Naive thymus-derived CD4-positive, alpha-beta T cell (primary cell): ENCODE measurements around the gene CDH13. TPM values are rescaled to one million over a fixed set of nuclear protein-coding genes. Genes with fewer than 3 reads are reported as not detected.

Experiments
- ATAC-seq: fragments of 150-1000 bp; cut with Tn5 transposase; 2 replicates; pipeline ENCODE4 v1.10.0; 2021; ENCODE audit warnings: mild to moderate bottlenecking, moderate library complexity
- CTCF ChIA-PET: fragments of 350-600 bp; sonication (Branson Sonifier 250); formaldehyde crosslinking; loops from one replicate; lab custom pipeline; 2021; ENCODE audit warnings: antibody characterized with exemption; lab: Charles Lee
- POLR2A ChIA-PET: fragments of 350-600 bp; sonication (Branson Sonifier 250); formaldehyde crosslinking; loops from one replicate; lab custom pipeline; 2021; ENCODE audit warnings: antibody characterized with exemption, inconsistent platforms; lab: Charles Lee
- DNase-seq, 9 donors: peaks; one replicate each; pipeline versions ENCODE4 v3.0.0 to v3.0.0-alpha.2; 2020 to 2022; ENCODE audit warnings: mixed read lengths in 1 of 9
- H3K27ac ChIP-seq: one replicate; pipeline ENCODE4 v1.7.0; 2013; ENCODE audit warnings: mild to moderate bottlenecking, low read depth, low read length, moderate library complexity
- H3K27me3 ChIP-seq, 2 donors: one replicate each; pipeline ENCODE4 v1.7.0; 2013; ENCODE audit warnings: low read length in 2 of 2, mild to moderate bottlenecking in 2 of 2, moderate library complexity in 2 of 2; ENCODE audit not compliant: control insufficient read depth in 2 of 2, insufficient read depth in 2 of 2
- H3K36me3 ChIP-seq, 3 experiments: 1 replicate in 2 of 3; 2 replicates in 1 of 3; pipeline ENCODE4 v1.7.0; 2013; ENCODE audit warnings: low read length in 3 of 3, mild to moderate bottlenecking in 3 of 3, moderate library complexity in 1 of 3; ENCODE audit not compliant: insufficient read depth in 3 of 3, control insufficient read depth in 2 of 3
- H3K4me1 ChIP-seq, 2 donors: one replicate each; pipeline ENCODE4 v1.7.0; 2013; ENCODE audit warnings: low read length in 2 of 2, mild to moderate bottlenecking in 2 of 2, moderate library complexity in 1 of 2; ENCODE audit not compliant: control insufficient read depth in 2 of 2, insufficient read depth in 2 of 2
- H3K4me3 ChIP-seq: 2 replicates; pipeline ENCODE4 v1.7.0; 2013; ENCODE audit warnings: mild to moderate bottlenecking, low read length
- H3K9me3 ChIP-seq, 3 experiments: 1 replicate in 2 of 3; 2 replicates in 1 of 3; pipeline ENCODE4 v1.7.0; 2013; ENCODE audit warnings: low read length in 3 of 3; ENCODE audit not compliant: control insufficient read depth in 2 of 3
- H3K27ac Mint-ChIP-seq, 9 donors: one replicate each; pipeline ENCODE4 v1.8.0; 2020 to 2022; ENCODE audit warnings: mixed read lengths in 9 of 9, mild to moderate bottlenecking in 8 of 9, moderate library complexity in 5 of 9, inconsistent platforms in 2 of 9
- H3K27me3 Mint-ChIP-seq, 5 donors: one replicate each; pipeline ENCODE4 v1.8.0; 2021 to 2022; ENCODE audit warnings: mixed read lengths in 5 of 5, mild to moderate bottlenecking in 1 of 5
- H3K36me3 Mint-ChIP-seq, 5 donors: one replicate each; pipeline ENCODE4 v1.8.0; 2020 to 2022; ENCODE audit warnings: mixed read lengths in 5 of 5, mild to moderate bottlenecking in 3 of 5, inconsistent platforms in 1 of 5
- H3K4me1 Mint-ChIP-seq, 7 donors: one replicate each; pipeline ENCODE4 v1.8.0; 2020 to 2022; ENCODE audit warnings: mixed read lengths in 7 of 7, mild to moderate bottlenecking in 3 of 7, inconsistent platforms in 1 of 7
- H3K4me3 Mint-ChIP-seq, 10 donors: one replicate each; pipeline ENCODE4 v1.8.0; 2020 to 2022; ENCODE audit warnings: mild to moderate bottlenecking in 10 of 10, mixed read lengths in 10 of 10, moderate library complexity in 6 of 10, inconsistent platforms in 2 of 10
- H3K9me3 Mint-ChIP-seq, 11 donors: one replicate each; pipeline ENCODE4 v1.8.0; 2020 to 2022; ENCODE audit warnings: mixed read lengths in 11 of 11, mild to moderate bottlenecking in 4 of 11, inconsistent platforms in 1 of 11, moderate library complexity in 1 of 11
- intact Hi-C, 2 donors: fragments of 100-400 bp; cut with micrococcal nuclease; formaldehyde crosslinking; loops; one replicate each; pipeline ENCODE4 v1.15.1; 2023
- polyA plus RNA-seq, 2 donors: library from polyadenylated mRNA; unstranded; fragments of 300-500 nt; fragmentation: Illumina TruSeq; gene quantifications; one replicate each; pipeline ENCODE4 v1.2.3, GENCODE V29; 2021
- total RNA-seq, 6 experiments: library from RNA in 5 of 6; stranded (reverse) in 5 of 6; gene quantifications; 1 replicate in 5 of 6; 2 replicates in 1 of 6; pipeline ENCODE4 v1.2.3 and lab custom pipeline; 2021 to 2026

CDH13 gene
- total and polyA plus RNA-seq, 7 experiments from 2014 or later, result not detected

DNA sequence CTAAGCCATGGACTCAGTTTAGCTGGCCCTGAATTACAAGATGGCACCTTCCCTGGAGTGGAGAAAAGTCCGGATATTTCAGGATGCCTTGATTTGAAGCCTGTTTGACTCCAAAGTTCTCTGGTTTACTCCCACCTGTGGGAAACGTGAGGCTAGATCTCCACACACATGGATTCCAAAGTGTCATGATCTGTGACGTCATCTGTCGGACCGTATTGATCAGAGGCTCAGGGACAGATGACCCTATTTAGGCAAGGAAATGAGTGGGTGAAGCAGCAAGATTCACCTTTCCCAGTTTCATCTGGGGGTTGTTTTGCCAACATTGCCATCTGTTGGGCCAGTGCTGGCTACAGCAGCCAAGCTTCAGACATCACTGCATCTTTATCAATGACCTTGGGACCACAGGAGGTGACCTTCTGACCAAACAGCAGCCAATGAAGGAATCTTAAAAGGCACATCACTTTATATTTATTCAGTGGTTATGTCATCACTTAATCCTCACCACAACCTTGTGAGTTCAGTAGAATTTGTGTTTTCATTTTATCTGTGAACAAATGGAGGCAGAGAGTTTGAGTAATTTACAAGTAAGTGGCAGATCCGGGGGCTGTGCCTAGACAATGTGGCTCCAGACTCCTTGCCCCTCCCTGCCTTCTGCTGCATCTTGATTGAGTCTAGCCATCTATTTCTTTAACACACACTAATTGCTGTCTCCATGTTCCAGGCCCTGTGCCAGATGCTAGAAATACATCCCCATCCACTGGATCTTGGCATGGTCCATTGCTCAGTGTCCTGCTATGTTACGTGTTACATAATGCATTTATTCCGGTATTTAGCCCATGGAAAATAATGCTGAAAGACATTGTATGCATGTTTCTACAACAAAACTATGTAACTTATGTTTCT lies 1.5 kb upstream of the CDH13 start:
- Histone ChIP-seq H3K36me3 (no peaks in the 10 kb centered on the region), H3K4me3 (no peak overlapping the region), H3K4me1 (no peaks in the 10 kb centered on the region), H3K9me3 (no peaks in the 10 kb centered on the region), H3K27me3 (no peaks in the 10 kb centered on the region), H3K27ac (no peak overlapping the region)
- intact Hi-C loops, result no loop called here
- no peaks in the 10 kb centered on the region for H3K36me3 Mint-ChIP-seq
- no peak for ATAC-seq
- H3K4me1 Mint-ChIP-seq, result peaks cover 0 to 7% (median 0%) of the 10 kb centered on the region in 7 donors
- POLR2A ChIA-PET, result no interaction called here
- H3K9me3 Mint-ChIP-seq, result peaks cover 0 to 1% (median 0%) of the 10 kb centered on the region in 11 donors
- peaks cover 54 to 76% (median 64%) of the 10 kb centered on the region in 5 donors for H3K27me3 Mint-ChIP-seq
- H3K27ac Mint-ChIP-seq, result no peak overlapping the region
- CTCF ChIA-PET, result no interaction called here
- no peak overlapping the region for H3K4me3 Mint-ChIP-seq
- DNase-seq, result no peak

- ATAC-seq, result no peak
- Mint-ChIP-seq H3K36me3 (no peaks in the 10 kb centered on the region), H3K4me1 (peaks cover 0 to 7% (median 0%) of the 10 kb centered on the region in 7 donors), H3K4me3 (peak overlapping the region in 1 of 10 donors; percentile 55), H3K27me3 (peaks cover 63 to 81% (median 70%) of the 10 kb centered on the region in 5 donors), H3K27ac (no peak overlapping the region), H3K9me3 (peaks cover 0 to 2% (median 0%) of the 10 kb centered on the region in 11 donors)
- H3K27me3 ChIP-seq, result no peaks in the 10 kb centered on the region
- POLR2A ChIA-PET, result no interaction called here
- intact Hi-C loops, result no loop called here
- DNase-seq, result no peak
- CTCF ChIA-PET, result no interaction called here
- no peaks in the 10 kb centered on the region for H3K9me3 ChIP-seq
- H3K4me1 ChIP-seq, result no peaks in the 10 kb centered on the region
- no peak overlapping the region for H3K27ac ChIP-seq
- H3K4me3 ChIP-seq, result no peak overlapping the region
- H3K36me3 ChIP-seq, result no peaks in the 10 kb centered on the region
Observed at GRCh38 chr16:82628088-82628423, 1.3 kb downstream of the CDH13 start.

DNA sequence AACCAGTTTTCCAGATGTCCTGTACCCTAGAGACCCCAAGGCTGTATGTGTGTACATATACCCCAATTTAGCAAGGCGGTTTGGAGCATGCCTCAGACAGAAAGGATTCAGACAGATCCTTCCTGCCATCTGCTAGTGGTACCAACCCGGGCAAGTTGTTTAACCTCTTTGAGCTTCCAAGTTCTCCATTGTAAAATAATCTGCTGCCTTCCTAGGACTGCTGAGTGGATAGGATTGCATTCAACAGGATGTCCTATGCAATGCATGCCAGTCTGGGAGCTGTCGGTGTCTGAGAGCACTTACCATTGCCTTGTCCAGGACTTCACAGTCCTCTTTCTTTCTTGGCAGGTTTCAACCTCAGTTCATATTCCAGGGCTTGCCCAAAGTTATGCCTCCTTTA lies 1.9 kb downstream of the CDH13 start:
- H3K4me3 Mint-ChIP-seq, result peak overlapping the region in 1 of 10 donors; percentile 55
- DNase-seq (no peak), ATAC-seq (no peak)
- Histone ChIP-seq H3K9me3 (no peaks in the 10 kb centered on the region), H3K36me3 (no peaks in the 10 kb centered on the region), H3K4me1 (no peaks in the 10 kb centered on the region), H3K27me3 (no peaks in the 10 kb centered on the region), H3K4me3 (no peak overlapping the region), H3K27ac (no peak overlapping the region)
- no peaks in the 10 kb centered on the region for H3K36me3 Mint-ChIP-seq
- intact Hi-C loops, result no loop called here
- H3K27ac Mint-ChIP-seq, result peak overlapping the region in 1 of 9 donors; percentile 87
- H3K4me1 Mint-ChIP-seq, result peaks cover 0 to 7% (median 0%) of the 10 kb centered on the region in 7 donors
- H3K27me3 Mint-ChIP-seq, result peaks cover 58 to 80% (median 70%) of the 10 kb centered on the region in 5 donors
- H3K9me3 Mint-ChIP-seq, result peaks cover 0 to 2% (median 0%) of the 10 kb centered on the region in 11 donors
- ChIA-PET CTCF (no interaction called here), POLR2A (no interaction called here)

GRCh38 chr16:82629441-82630027 lies 2.8 kb downstream of the CDH13 start:
- ChIA-PET CTCF (no interaction called here), POLR2A (no interaction called here)
- peaks cover 53 to 73% (median 65%) of the 10 kb centered on the region in 5 donors for H3K27me3 Mint-ChIP-seq
- H3K9me3 Mint-ChIP-seq, result peaks cover 0 to 2% (median 0%) of the 10 kb centered on the region in 11 donors
- H3K27ac ChIP-seq, result no peak overlapping the region
- H3K4me3 ChIP-seq, result no peak overlapping the region
- H3K4me1 Mint-ChIP-seq, result peaks cover 0 to 7% (median 0%) of the 10 kb centered on the region in 7 donors
- no peaks in the 10 kb centered on the region for H3K9me3 ChIP-seq
- H3K4me3 Mint-ChIP-seq, result no peak overlapping the region
- H3K4me1 ChIP-seq, result no peaks in the 10 kb centered on the region
- no peaks in the 10 kb centered on the region for H3K36me3 ChIP-seq
- DNase-seq, result no peak
- H3K27me3 ChIP-seq, result no peaks in the 10 kb centered on the region
- intact Hi-C loops, result loop anchor here (1.0 to 10.0 kb wide), 5 partner anchors 42 to 818 kb away; no protein-coding TSS in a partner anchor
- ATAC-seq, result no peak
- no peaks in the 10 kb centered on the region for H3K36me3 Mint-ChIP-seq
- H3K27ac Mint-ChIP-seq, result no peak overlapping the region

DNA sequence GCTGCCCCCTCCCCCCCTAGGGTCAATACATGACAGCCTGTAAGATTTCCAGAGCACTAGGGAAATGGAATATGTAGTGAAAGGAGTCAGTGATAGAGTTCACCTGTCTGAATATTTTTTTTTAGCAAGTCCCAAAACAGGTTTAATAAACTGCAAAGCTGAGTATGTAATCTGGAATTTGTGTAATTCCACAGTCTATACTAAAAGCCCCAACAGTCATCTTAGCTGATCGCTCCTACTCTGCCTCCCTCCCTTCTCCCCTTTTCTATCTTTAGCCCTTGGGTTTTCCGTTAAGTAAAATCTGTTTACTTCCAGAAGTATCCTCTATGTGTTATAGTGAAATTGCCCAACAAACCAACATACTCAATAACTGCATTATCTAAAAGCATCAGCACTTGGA lies 3.5 kb downstream of the CDH13 start:
- H3K4me1 ChIP-seq, result no peaks in the 10 kb centered on the region
- ATAC-seq (no peak), DNase-seq (no peak)
- H3K27ac Mint-ChIP-seq, result no peak overlapping the region
- POLR2A ChIA-PET, result no interaction called here
- no peak overlapping the region for H3K4me3 ChIP-seq
- no peak overlapping the region for H3K4me3 Mint-ChIP-seq
- no peak overlapping the region for H3K27ac ChIP-seq
- CTCF ChIA-PET, result interaction anchor here (0.6 to 1.1 kb wide), 5 partner anchors 10 to 53 kb away, joined by 3 to 4 read pairs (median 3); no protein-coding TSS in a partner anchor
- H3K27me3 Mint-ChIP-seq, result peaks cover 49 to 67% (median 59%) of the 10 kb centered on the region in 5 donors
- no peaks in the 10 kb centered on the region for H3K36me3 Mint-ChIP-seq
- no peaks in the 10 kb centered on the region for H3K9me3 ChIP-seq
- H3K36me3 ChIP-seq, result no peaks in the 10 kb centered on the region
- no peaks in the 10 kb centered on the region for H3K27me3 ChIP-seq
- intact Hi-C loops, result loop anchor here (1.0 to 10.0 kb wide), 5 partner anchors 41 to 817 kb away; no protein-coding TSS in a partner anchor
- H3K9me3 Mint-ChIP-seq, result peaks cover 0 to 2% (median 0%) of the 10 kb centered on the region in 11 donors
- H3K4me1 Mint-ChIP-seq, result peaks cover 0 to 7% (median 0%) of the 10 kb centered on the region in 7 donors

- CTCF ChIA-PET, result interaction anchor here (0.6 to 1.1 kb wide), 5 partner anchors 10 to 53 kb away, joined by 3 to 4 read pairs (median 3); no protein-coding TSS in a partner anchor
- no peak overlapping the region for H3K4me3 ChIP-seq
- H3K36me3 Mint-ChIP-seq, result no peaks in the 10 kb centered on the region
- no peaks in the 10 kb centered on the region for H3K4me1 ChIP-seq
- H3K27ac ChIP-seq, result no peak overlapping the region
- H3K4me1 Mint-ChIP-seq, result peaks cover 0 to 9% (median 0%) of the 10 kb centered on the region in 7 donors
- peaks cover 0 to 2% (median 0%) of the 10 kb centered on the region in 11 donors for H3K9me3 Mint-ChIP-seq
- intact Hi-C loops, result loop anchor here (1.0 to 10.0 kb wide), 5 partner anchors 41 to 817 kb away; no protein-coding TSS in a partner anchor
- no peak for DNase-seq
- no peak overlapping the region for H3K27ac Mint-ChIP-seq
- ATAC-seq, result no peak
- POLR2A ChIA-PET, result no interaction called here
- no peaks in the 10 kb centered on the region for H3K9me3 ChIP-seq
- H3K4me3 Mint-ChIP-seq, result no peak overlapping the region
- H3K27me3 Mint-ChIP-seq, result peaks cover 45 to 62% (median 54%) of the 10 kb centered on the region in 5 donors
- H3K36me3 ChIP-seq, result no peaks in the 10 kb centered on the region
- H3K27me3 ChIP-seq, result no peaks in the 10 kb centered on the region
Observed at GRCh38 chr16:82630688-82631087, 3.9 kb downstream of the CDH13 start.
